SU-DHL-6 (cell line): ENCODE data around the gene IL12RB2.

Source experiments
- H2AFZ ChIP-seq: fragments of 200-600 bp; sonication (generic); 2 replicates; pipeline ENCODE4 v1.6.1; 2014; ENCODE audit warnings: low read depth, mild to moderate bottlenecking, moderate library complexity, mixed read lengths, antibody characterized with exemption, low read length; ENCODE audit not compliant: severe bottlenecking
- H3F3A ChIP-seq: fragments of 200-600 bp; shearing (Covaris generic); 2 replicates; pipeline ENCODE4 v1.6.0; 2016; ENCODE audit warnings: antibody characterized with exemption, mild to moderate bottlenecking; ENCODE audit not compliant: insufficient read depth
- H3K27ac ChIP-seq: fragments of 200-600 bp; sonication (generic); 2 replicates; pipeline ENCODE4 v1.5.1; 2016; ENCODE audit warnings: low read depth, mild to moderate bottlenecking, low read length, moderate library complexity, mixed read lengths
- H3K27me3 ChIP-seq: fragments of 200-600 bp; sonication (generic), shearing (Covaris generic); 2 replicates; pipeline ENCODE4 v1.6.0; 2014; ENCODE audit warnings: mild to moderate bottlenecking, low read length
- H3K36me3 ChIP-seq: fragments of 200-600 bp; sonication (generic); 2 replicates; pipeline ENCODE4 v1.6.1; 2014; ENCODE audit warnings: mild to moderate bottlenecking, low read length, mixed read lengths
- H3K4me2 ChIP-seq: fragments of 300-600, 200-600 bp; shearing (Covaris generic), sonication (generic); 2 replicates; pipeline ENCODE4 v1.6.0; 2014; ENCODE audit warnings: low read length, low read depth, mild to moderate bottlenecking; ENCODE audit not compliant: poor library complexity, severe bottlenecking
- H3K4me3 ChIP-seq: fragments of 200-600 bp; sonication (generic); 2 replicates; pipeline ENCODE4 v1.5.1; 2014; ENCODE audit warnings: antibody characterized with exemption, low read length, mild to moderate bottlenecking, mixed read lengths; ENCODE audit not compliant: insufficient read depth, poor library complexity, severe bottlenecking
- H3K79me2 ChIP-seq: fragments of 200-600 bp; sonication (generic); 2 replicates; pipeline ENCODE4 v1.6.1; 2014; ENCODE audit warnings: mild to moderate bottlenecking, low read length, moderate library complexity; ENCODE audit not compliant: insufficient read depth
- H3K9ac ChIP-seq: fragments of 200-600 bp; sonication (generic); 2 replicates; pipeline ENCODE4 v1.7.0; 2014; ENCODE audit warnings: mild to moderate bottlenecking, low read length
- H3K9me2 ChIP-seq: fragments of 200-600 bp; sonication (generic); replicated peaks from 2 replicates; pipeline ENCODE4 v1.6.1; 2014; ENCODE audit warnings: low read length; ENCODE audit not compliant: insufficient read depth
- H3K9me3 ChIP-seq: fragments of 200-600 bp; sonication (generic); 2 replicates; pipeline ENCODE4 v1.6.1; 2014; ENCODE audit warnings: low read length, mixed read lengths; ENCODE audit not compliant: insufficient read depth
- H4K20me1 ChIP-seq: fragments of 200-600 bp; sonication (generic); 2 replicates; pipeline ENCODE4 v1.6.1; 2014; ENCODE audit warnings: low read depth, mild to moderate bottlenecking, antibody characterized with exemption, low read length, moderate library complexity, mixed read lengths
- EZH2phosphoT487 ChIP-seq: fragments of 200-600 bp; sonication (generic), shearing (Covaris generic); conservative IDR thresholded peaks from 2 replicates; pipeline ENCODE4 v1.6.1; 2018; ENCODE audit warnings: mild to moderate bottlenecking, antibody characterized with exemption, low read length, moderate library complexity, mixed read lengths
- TF ChIP-seq, protein P1 (sequence below): fragments of 200-600 bp; sonication (generic); IDR thresholded peaks from one replicate; pipeline ENCODE4 v1.5.1; 2017; ENCODE audit warnings: antibody characterized with exemption, mild to moderate bottlenecking, low read length, moderate library complexity; ENCODE audit not compliant: insufficient read depth, poor library complexity, severe bottlenecking

The IL12RB2 gene

DNA sequence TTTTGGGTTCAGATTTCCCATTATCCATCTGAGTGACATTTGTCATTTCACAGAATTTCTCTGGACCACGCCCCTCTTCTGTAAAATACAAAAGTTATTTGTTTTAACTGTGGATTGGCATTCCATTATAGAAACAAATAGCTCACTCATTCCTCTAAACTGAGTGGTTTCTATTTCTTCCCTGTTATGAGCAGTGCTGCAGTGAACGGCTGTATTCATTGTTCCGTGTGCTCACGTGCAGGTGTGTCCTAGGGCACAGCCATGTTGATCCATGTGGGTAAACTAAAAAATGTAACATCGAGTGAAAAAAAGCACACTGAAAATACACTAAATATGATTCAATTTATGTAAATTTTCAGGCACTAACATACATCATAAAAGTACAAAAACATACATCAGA, 27.0 kb upstream of the IL12RB2 start:
- TF ChIP-seq, protein P1, sequence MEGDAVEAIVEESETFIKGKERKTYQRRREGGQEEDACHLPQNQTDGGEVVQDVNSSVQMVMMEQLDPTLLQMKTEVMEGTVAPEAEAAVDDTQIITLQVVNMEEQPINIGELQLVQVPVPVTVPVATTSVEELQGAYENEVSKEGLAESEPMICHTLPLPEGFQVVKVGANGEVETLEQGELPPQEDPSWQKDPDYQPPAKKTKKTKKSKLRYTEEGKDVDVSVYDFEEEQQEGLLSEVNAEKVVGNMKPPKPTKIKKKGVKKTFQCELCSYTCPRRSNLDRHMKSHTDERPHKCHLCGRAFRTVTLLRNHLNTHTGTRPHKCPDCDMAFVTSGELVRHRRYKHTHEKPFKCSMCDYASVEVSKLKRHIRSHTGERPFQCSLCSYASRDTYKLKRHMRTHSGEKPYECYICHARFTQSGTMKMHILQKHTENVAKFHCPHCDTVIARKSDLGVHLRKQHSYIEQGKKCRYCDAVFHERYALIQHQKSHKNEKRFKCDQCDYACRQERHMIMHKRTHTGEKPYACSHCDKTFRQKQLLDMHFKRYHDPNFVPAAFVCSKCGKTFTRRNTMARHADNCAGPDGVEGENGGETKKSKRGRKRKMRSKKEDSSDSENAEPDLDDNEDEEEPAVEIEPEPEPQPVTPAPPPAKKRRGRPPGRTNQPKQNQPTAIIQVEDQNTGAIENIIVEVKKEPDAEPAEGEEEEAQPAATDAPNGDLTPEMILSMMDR: no peak
- no peak for TF ChIP-seq EZH2phosphoT487
- Histone ChIP-seq H3K27ac (no peak overlapping the region), H3K79me2 (no peaks in the 10 kb centered on the region)

GRCh38 chr1:67281244-67281643, 26.4 kb upstream of the IL12RB2 start:
- Histone ChIP-seq H3K9me3 (no peaks in the 10 kb centered on the region), H3K27ac (no peak overlapping the region), H3K79me2 (no peaks in the 10 kb centered on the region), H3K9me2 (no peaks in the 10 kb centered on the region), H2AFZ (no peak overlapping the region), H3K9ac (no peak overlapping the region), H3K27me3 (no peaks in the 10 kb centered on the region), H4K20me1 (no peaks in the 10 kb centered on the region), H3F3A (no peaks in the 10 kb centered on the region), H3K4me2 (no peak overlapping the region), H3K4me3 (no peak overlapping the region), H3K36me3 (no peaks in the 10 kb centered on the region)
- TF ChIP-seq, protein P1: no peak
- no peak for TF ChIP-seq EZH2phosphoT487

More for the DNA sequence above, 27.0 kb upstream of the IL12RB2 start:
- Histone ChIP-seq H3K4me2 (no peak overlapping the region), H2AFZ (no peak overlapping the region), H3K9me3 (no peaks in the 10 kb centered on the region), H4K20me1 (no peaks in the 10 kb centered on the region), H3K9ac (no peak overlapping the region), H3K9me2 (no peaks in the 10 kb centered on the region), H3K27me3 (no peaks in the 10 kb centered on the region), H3K36me3 (no peaks in the 10 kb centered on the region), H3K4me3 (no peak overlapping the region), H3F3A (no peaks in the 10 kb centered on the region)

- no peak overlapping the region for H2AFZ ChIP-seq
- no peaks in the 10 kb centered on the region for H3K9me3 ChIP-seq
- no peak overlapping the region for H3K9ac ChIP-seq
- no peaks in the 10 kb centered on the region for H3K27me3 ChIP-seq
- TF ChIP-seq, protein P1: no peak
- TF ChIP-seq EZH2phosphoT487: no peak
- H3K4me3 ChIP-seq: no peak overlapping the region
- no peaks in the 10 kb centered on the region for H3K36me3 ChIP-seq
- H3K79me2 ChIP-seq: no peaks in the 10 kb centered on the region
- H3F3A ChIP-seq: no peaks in the 10 kb centered on the region
- no peak overlapping the region for H3K27ac ChIP-seq
- H3K4me2 ChIP-seq: no peak overlapping the region
- no peaks in the 10 kb centered on the region for H3K9me2 ChIP-seq
- H4K20me1 ChIP-seq: no peaks in the 10 kb centered on the region
Measured at GRCh38 chr1:67285780-67286488, 21.7 kb upstream of the IL12RB2 start.
